Erythroblast (primary cell): ENCODE measurements around the gene CPEB4.

Experiments
- GATA1 ChIP-seq: IDR thresholded peaks from 2 replicates; pipeline ENCODE4 v1.6.1; 2011; ENCODE audit warnings: low read depth, mild to moderate bottlenecking, control low read depth, low read length, moderate library complexity
- POLR2A ChIP-seq: IDR thresholded peaks from 2 replicates; pipeline ENCODE4 v1.6.1; 2011; ENCODE audit warnings: mild to moderate bottlenecking, low read length

- TF ChIP-seq POLR2A (no peak), GATA1 (no peak)
These were observed 79.1 kb downstream of the CPEB4 start for GRCh38 chr5:173967241-173967640.
